Liver (tissue), 9 donors: Measurements from ENCODE around the gene DCBLD2. TPM values are rescaled to one million over a fixed set of nuclear protein-coding genes. Genes with fewer than 3 reads are reported as not detected.

Source experiments
- DNase-seq: peaks from one replicate; pipeline ENCODE4 v3.0.0-alpha.2; 2017; ENCODE audit warnings: low spot score
- H3K27ac ChIP-seq, 2 donors: one replicate each; pipeline ENCODE4 v1.7.0; 2013; ENCODE audit warnings: inconsistent platforms in 2 of 2, low read length in 2 of 2, control low read depth in 1 of 2, low read depth in 1 of 2, mild to moderate bottlenecking in 1 of 2
- H3K27me3 ChIP-seq, 4 donors: one replicate each; pipeline versions ENCODE4 v1.6.1 to v1.7.0; 2013; ENCODE audit warnings: low read length in 3 of 4, inconsistent platforms in 1 of 4, mild to moderate bottlenecking in 1 of 4, moderate library complexity in 1 of 4; ENCODE audit not compliant: control insufficient read depth in 4 of 4, insufficient read depth in 4 of 4
- H3K36me3 ChIP-seq, 4 donors: one replicate each; pipeline versions ENCODE4 v1.6.1 to v1.7.0; 2013; ENCODE audit warnings: low read length in 3 of 4, mild to moderate bottlenecking in 3 of 4, low read depth in 1 of 4, moderate library complexity in 1 of 4; ENCODE audit not compliant: control insufficient read depth in 4 of 4, insufficient read depth in 3 of 4
- H3K4me1 ChIP-seq, 4 donors: one replicate each; pipeline versions ENCODE4 v1.6.1 to v1.7.0; 2013; ENCODE audit warnings: low read length in 3 of 4, mild to moderate bottlenecking in 3 of 4, moderate library complexity in 1 of 4; ENCODE audit not compliant: control insufficient read depth in 4 of 4, insufficient read depth in 4 of 4
- H3K4me3 ChIP-seq, 3 donors: one replicate each; pipeline versions ENCODE4 v1.6.1 to v1.7.0; 2013; ENCODE audit warnings: low read length in 3 of 3, control low read depth in 1 of 3, low read depth in 1 of 3, mild to moderate bottlenecking in 1 of 3
- H3K9ac ChIP-seq, 2 donors: one replicate each; pipeline ENCODE4 v1.7.0; 2013; ENCODE audit warnings: low read length in 2 of 2, mild to moderate bottlenecking in 2 of 2, moderate library complexity in 2 of 2, control low read depth in 1 of 2, low read depth in 1 of 2
- H3K9me3 ChIP-seq, 4 donors: one replicate each; pipeline versions ENCODE4 v1.6.1 to v1.7.0; 2013; ENCODE audit warnings: low read length in 3 of 4; ENCODE audit not compliant: control insufficient read depth in 4 of 4
- ATF3 ChIP-seq: IDR thresholded peaks from 2 replicates; pipeline ENCODE4 v1.6.1; 2016; ENCODE audit warnings: antibody characterized with exemption
- CTCF ChIP-seq: fragments of 150-350 bp; IDR thresholded peaks from 2 replicates; pipeline ENCODE4 v1.5.1; 2017; ENCODE audit warnings: improper control_type of control experiment, low read depth, low read length; ENCODE audit not compliant: missing input control
- FOXA1 ChIP-seq: IDR thresholded peaks from 2 replicates; pipeline ENCODE4 v1.6.1; 2016; ENCODE audit warnings: antibody characterized with exemption
- FOXA2 ChIP-seq: IDR thresholded peaks from 2 replicates; pipeline ENCODE4 v1.6.1; 2016; ENCODE audit warnings: antibody characterized with exemption
- GABPA ChIP-seq, 2 donors: IDR thresholded peaks in 1 of 2; conservative IDR thresholded peaks in 1 of 2; 2 replicates each; pipeline ENCODE4 v1.6.1; 2016; ENCODE audit warnings: antibody characterized with exemption in 2 of 2, mild to moderate bottlenecking in 1 of 2, moderate library complexity in 1 of 2
- HNF4A ChIP-seq, 2 donors: conservative IDR thresholded peaks; 2 replicates each; pipeline ENCODE4 v1.6.1; 2016; ENCODE audit warnings: antibody characterized with exemption in 2 of 2, mild to moderate bottlenecking in 2 of 2
- HNF4G ChIP-seq: IDR thresholded peaks from 2 replicates; pipeline ENCODE4 v1.6.1; 2016; ENCODE audit warnings: antibody characterized with exemption
- NR2F2 ChIP-seq: IDR thresholded peaks from 2 replicates; pipeline ENCODE4 v1.6.1; 2016; ENCODE audit warnings: antibody characterized with exemption
- RAD21 ChIP-seq, 2 donors: IDR thresholded peaks; 2 replicates each; pipeline ENCODE4 v1.6.1; 2016; ENCODE audit warnings: antibody characterized with exemption in 2 of 2, mild to moderate bottlenecking in 2 of 2
- REST ChIP-seq: IDR thresholded peaks from 2 replicates; pipeline ENCODE4 v1.6.1; 2016; ENCODE audit warnings: antibody characterized with exemption, mild to moderate bottlenecking
- RXRA ChIP-seq, 2 donors: IDR thresholded peaks; 2 replicates each; pipeline ENCODE4 v1.6.1; 2017 to 2018; ENCODE audit warnings: antibody characterized with exemption in 2 of 2, mild to moderate bottlenecking in 1 of 2
- SP1 ChIP-seq: IDR thresholded peaks from 2 replicates; pipeline ENCODE4 v1.6.1; 2018; ENCODE audit warnings: antibody characterized with exemption, mild to moderate bottlenecking
- TAF1 ChIP-seq: conservative IDR thresholded peaks from 2 replicates; pipeline ENCODE4 v1.6.1; 2016; ENCODE audit warnings: antibody characterized with exemption, mild to moderate bottlenecking
- ZBTB33 ChIP-seq: IDR thresholded peaks from 2 replicates; pipeline ENCODE4 v1.6.1; 2016; ENCODE audit warnings: antibody characterized with exemption
- WGBS: extraction: QIAGEN DNeasy Blood & Tissue Kit; methylation state at CpG from one replicate; pipeline ENCODE4 v1.1.7; 2013; 5-methylcytosine and 5-hydroxymethylcytosine counted together
- polyA plus RNA-seq, 2 donors: library from polyadenylated mRNA; stranded (reverse) in 1 of 2; unstranded in 1 of 2; fragments of 200-250 nt in 1 of 2; fragments of >200 nt in 1 of 2; fragmentation: Nextera tagmentation in 1 of 2; extraction: Ambion mirVana in 1 of 2; gene quantifications; one replicate each; pipeline versions ENCODE4 v1.2.1 to v1.2.3, GENCODE V29; 2013 to 2015
- total RNA-seq, 2 donors: library from RNA; depleted of rRNA; stranded (reverse); fragments of >200 nt; gene quantifications; one replicate each; pipeline ENCODE4 v1.2.3, GENCODE V29; 2014
- donor health status: healthy.
- donor health status: healthy.
- donor health status: healthy.
- donor health status: healthy.
- donor health status: healthy.

Gene DCBLD2
- total and polyA plus RNA-seq, 4 donors: 4.7 to 14.7 (median 9.1) TPM

- DNase-seq: no peak
- Histone ChIP-seq H3K4me1 (peaks cover 0 to 8% (median 0%) of the 10 kb centered on the region in 4 donors), H3K9me3 (no peaks in the 10 kb centered on the region), H3K36me3 (no peaks in the 10 kb centered on the region), H3K4me3 (no peak overlapping the region), H3K27ac (no peak overlapping the region), H3K27me3 (no peaks in the 10 kb centered on the region), H3K9ac (no peak overlapping the region)
- 56% methylated on average over 3 of the region's 3 CpGs for WGBS
- TF ChIP-seq HNF4G (no peak), ATF3 (no peak), REST (no peak), ZBTB33 (no peak), NR2F2 (no peak), CTCF (no peak), FOXA2 (no peak), GABPA (IDR thresholded peaks at IDR 0.05 in 1 of 2, conservative IDR thresholded peaks at IDR 0.05 in 1 of 2) (no peak), FOXA1 (no peak), RAD21 (IDR thresholded peaks at IDR 0.05) (no peak), RXRA (IDR thresholded peaks at IDR 0.05) (no peak)
These were observed 7.8 kb downstream of the DCBLD2 start for GRCh38 chr3:98893740-98894139.

- no peaks in the 10 kb centered on the region for H3K27me3 ChIP-seq
- WGBS: 72% methylated on average over 3 of the region's 3 CpGs
- no peaks in the 10 kb centered on the region for H3K9me3 ChIP-seq
- H3K9ac ChIP-seq: no peak overlapping the region
- H3K36me3 ChIP-seq: no peaks in the 10 kb centered on the region
- no peak for DNase-seq
- peaks cover 0 to 8% (median 0%) of the 10 kb centered on the region in 4 donors for H3K4me1 ChIP-seq
- H3K4me3 ChIP-seq: no peak overlapping the region
- no peak for TF ChIP-seq FOXA1
- no peak for TF ChIP-seq ATF3
- TF ChIP-seq REST: peak; percentile 46
- no peak for TF ChIP-seq ZBTB33
- no peak for TF ChIP-seq TAF1
- no peak for TF ChIP-seq SP1
- no peak for TF ChIP-seq GABPA (IDR thresholded peaks at IDR 0.05 in 1 of 2, conservative IDR thresholded peaks at IDR 0.05 in 1 of 2)
- TF ChIP-seq HNF4A (conservative IDR thresholded peaks at IDR 0.05): peak; percentile 40 to 43
- no peak overlapping the region for H3K27ac ChIP-seq
These were observed 9.2 kb downstream of the DCBLD2 start for GRCh38 chr3:98892263-98892662.
